A673 (cell line): ENCODE data around the gene RAP1GAP2. TPM values are rescaled to one million over a fixed set of nuclear protein-coding genes. Genes with fewer than 3 reads are reported as not detected.

Experiments
- BruUV-seq: library from RNA; stranded (reverse); fragments of 400-500 nt; replicated peaks from 2 replicates; lab custom pipeline; 2021; lab: Mats Ljungman, UMichigan
- CTCF ChIA-PET: fragments of 300-600 bp; sonication (Branson Sonifier 250); formaldehyde crosslinking; loops from one replicate; lab custom pipeline; 2022; ENCODE audit warnings: antibody characterized with exemption; lab: Charles Lee
- POLR2A ChIA-PET: fragments of 300-600 bp; sonication (Branson Sonifier 250); formaldehyde crosslinking; loops from one replicate; lab custom pipeline; 2022; ENCODE audit warnings: antibody characterized with exemption; ENCODE audit not compliant: low non-redundant PET; lab: Charles Lee
- DNase-seq: peaks from one replicate; pipeline ENCODE4 v3.0.0-alpha.2; 2015; ENCODE audit warnings: low spot score
- H3K27ac ChIP-seq: fragments of 200-600 bp; sonication (generic); 2 replicates; pipeline ENCODE4 v1.5.1; 2016; ENCODE audit warnings: mixed run types, low read depth, mild to moderate bottlenecking, mixed read lengths, antibody characterized with exemption, low read length; ENCODE audit not compliant: poor library complexity, severe bottlenecking
- H3K27me3 ChIP-seq: fragments of 200-600 bp; sonication (generic); replicated peaks from 2 replicates; pipeline ENCODE4 v1.6.1; 2017; ENCODE audit warnings: mixed run types, low read depth, mild to moderate bottlenecking, mixed read lengths, antibody characterized with exemption, low read length; ENCODE audit not compliant: insufficient read depth, poor library complexity
- H3K36me3 ChIP-seq: fragments of 200-600 bp; sonication (generic); 2 replicates; pipeline ENCODE4 v1.6.1; 2016; ENCODE audit warnings: mixed run types, mild to moderate bottlenecking, mixed read lengths, antibody characterized with exemption, low read length; ENCODE audit not compliant: insufficient read depth, poor library complexity, severe bottlenecking
- H3K4me1 ChIP-seq: fragments of 200-600 bp; sonication (generic); 2 replicates; pipeline ENCODE4 v1.6.1; 2017; ENCODE audit warnings: mixed run types, mild to moderate bottlenecking, mixed read lengths, antibody characterized with exemption, low read length; ENCODE audit not compliant: insufficient read depth, poor library complexity, severe bottlenecking
- H3K4me3 ChIP-seq: fragments of 200-600 bp; sonication (generic); 2 replicates; pipeline ENCODE4 v1.5.1; 2016; ENCODE audit warnings: low read depth, mixed run types, mild to moderate bottlenecking, mixed read lengths, low read length; ENCODE audit not compliant: poor library complexity, severe bottlenecking
- H3K9me3 ChIP-seq: fragments of 200-600 bp; sonication (generic); 2 replicates; pipeline ENCODE4 v1.6.1; 2016; ENCODE audit warnings: mixed run types, low read depth, mild to moderate bottlenecking, mixed read lengths, antibody characterized with exemption, low read length; ENCODE audit not compliant: poor library complexity, severe bottlenecking
- EZH2 ChIP-seq: fragments of 200-600 bp; sonication (generic); IDR thresholded peaks from 2 replicates; pipeline ENCODE4 v1.6.1; 2017; ENCODE audit warnings: borderline replicate concordance, low read depth, mild to moderate bottlenecking, mixed read lengths, antibody characterized with exemption, low read length; ENCODE audit not compliant: poor library complexity, severe bottlenecking
- intact Hi-C: fragments of 100-400 bp; cut with micrococcal nuclease; formaldehyde crosslinking; loops from one replicate; pipeline ENCODE4 v1.10.0; 2022; ENCODE audit not compliant: unreplicated experiment
- total RNA-seq: library from RNA; stranded (reverse); gene quantifications from 2 replicates; pipeline ENCODE4 v1.2.3, GENCODE V29; 2021
- TF ChIP-seq, protein P1 (sequence below): fragments of 300-800, 200-600 bp; sonication (generic); conservative IDR thresholded peaks from 2 replicates; pipeline ENCODE4 v1.5.1; 2017; ENCODE audit warnings: low read depth, mild to moderate bottlenecking, antibody characterized with exemption, low read length, moderate library complexity, mixed read lengths

The RAP1GAP2 gene
- total RNA-seq, 1 experiment from 2014 or later = 0.06 TPM

DNA sequence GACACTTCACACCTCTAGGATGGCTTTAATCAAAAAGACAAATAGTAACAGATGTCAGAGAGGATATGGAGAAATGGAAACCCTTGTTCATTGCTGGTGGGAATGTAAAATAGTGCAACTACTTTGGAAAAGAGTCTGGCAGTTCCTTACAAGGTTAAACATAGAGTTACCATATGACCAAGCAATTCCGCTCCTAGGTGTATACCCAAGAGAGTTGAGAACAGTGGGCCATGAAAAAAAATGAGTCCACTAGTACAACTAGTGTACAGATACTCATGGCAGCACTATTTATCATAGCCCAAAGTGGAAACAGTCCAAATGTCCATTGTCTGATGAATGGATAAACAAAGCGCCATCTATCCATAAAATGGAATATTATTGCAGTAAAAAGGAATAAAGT is 228.1 kb downstream of the RAP1GAP2 start:
- intact Hi-C loops = no loop called here
- TF ChIP-seq, protein P1, sequence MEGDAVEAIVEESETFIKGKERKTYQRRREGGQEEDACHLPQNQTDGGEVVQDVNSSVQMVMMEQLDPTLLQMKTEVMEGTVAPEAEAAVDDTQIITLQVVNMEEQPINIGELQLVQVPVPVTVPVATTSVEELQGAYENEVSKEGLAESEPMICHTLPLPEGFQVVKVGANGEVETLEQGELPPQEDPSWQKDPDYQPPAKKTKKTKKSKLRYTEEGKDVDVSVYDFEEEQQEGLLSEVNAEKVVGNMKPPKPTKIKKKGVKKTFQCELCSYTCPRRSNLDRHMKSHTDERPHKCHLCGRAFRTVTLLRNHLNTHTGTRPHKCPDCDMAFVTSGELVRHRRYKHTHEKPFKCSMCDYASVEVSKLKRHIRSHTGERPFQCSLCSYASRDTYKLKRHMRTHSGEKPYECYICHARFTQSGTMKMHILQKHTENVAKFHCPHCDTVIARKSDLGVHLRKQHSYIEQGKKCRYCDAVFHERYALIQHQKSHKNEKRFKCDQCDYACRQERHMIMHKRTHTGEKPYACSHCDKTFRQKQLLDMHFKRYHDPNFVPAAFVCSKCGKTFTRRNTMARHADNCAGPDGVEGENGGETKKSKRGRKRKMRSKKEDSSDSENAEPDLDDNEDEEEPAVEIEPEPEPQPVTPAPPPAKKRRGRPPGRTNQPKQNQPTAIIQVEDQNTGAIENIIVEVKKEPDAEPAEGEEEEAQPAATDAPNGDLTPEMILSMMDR = no peak
- TF ChIP-seq EZH2 = no peak
- Histone ChIP-seq H3K27me3 (no peaks in the 10 kb centered on the region), H3K9me3 (peaks cover 13% of the 10 kb centered on the region), H3K4me1 (no peaks in the 10 kb centered on the region), H3K36me3 (no peaks in the 10 kb centered on the region), H3K4me3 (no peak overlapping the region), H3K27ac (no peak overlapping the region)
- no TSS peak for BruUV-seq
- DNase-seq = no peak
- ChIA-PET CTCF (no interaction called here), POLR2A (no interaction called here)

DNA sequence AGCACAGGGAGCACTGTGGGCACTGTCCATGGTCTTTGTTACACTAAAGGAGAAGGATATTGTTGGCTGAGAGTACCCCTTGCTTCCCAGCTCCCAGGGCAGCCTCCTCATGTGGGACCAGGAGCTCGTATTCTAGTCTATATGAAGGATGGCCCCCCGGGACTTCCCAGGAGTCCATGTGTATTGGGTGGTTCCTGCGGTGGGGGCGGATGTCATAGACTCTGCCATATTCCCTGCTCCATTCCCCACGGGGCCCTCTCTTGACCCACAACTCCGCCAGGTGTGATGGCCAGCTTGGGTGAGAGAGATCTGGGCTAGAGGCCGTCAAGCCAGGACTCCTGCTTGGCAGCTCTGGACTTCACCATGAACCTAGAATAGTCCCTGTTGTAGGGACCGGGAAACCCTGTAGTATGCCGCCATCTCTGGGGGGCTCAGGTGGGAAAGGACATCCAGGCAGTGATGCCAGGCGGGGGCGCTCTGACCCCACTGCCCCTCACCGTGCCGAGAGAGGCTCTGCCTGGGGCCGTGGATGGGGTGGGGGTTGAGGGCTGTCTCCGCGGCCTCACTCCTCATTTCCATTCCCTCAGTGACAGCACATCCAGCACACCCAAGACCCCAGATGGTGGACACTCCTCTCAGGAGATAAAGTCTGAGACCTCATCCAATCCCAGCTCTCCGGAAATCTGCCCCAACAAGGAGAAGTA is 229.3 kb downstream of the RAP1GAP2 start:
- Histone ChIP-seq H3K4me1 (no peaks in the 10 kb centered on the region), H3K9me3 (peaks cover 13% of the 10 kb centered on the region), H3K27ac (no peak overlapping the region), H3K36me3 (no peaks in the 10 kb centered on the region), H3K27me3 (no peaks in the 10 kb centered on the region), H3K4me3 (no peak overlapping the region)
- DNase-seq = no peak
- TF ChIP-seq EZH2 = no peak
- TF ChIP-seq, protein P1 = no peak
- BruUV-seq = no TSS peak
- ChIA-PET CTCF (no interaction called here), POLR2A (no interaction called here)
- intact Hi-C loops = no loop called here

DNA sequence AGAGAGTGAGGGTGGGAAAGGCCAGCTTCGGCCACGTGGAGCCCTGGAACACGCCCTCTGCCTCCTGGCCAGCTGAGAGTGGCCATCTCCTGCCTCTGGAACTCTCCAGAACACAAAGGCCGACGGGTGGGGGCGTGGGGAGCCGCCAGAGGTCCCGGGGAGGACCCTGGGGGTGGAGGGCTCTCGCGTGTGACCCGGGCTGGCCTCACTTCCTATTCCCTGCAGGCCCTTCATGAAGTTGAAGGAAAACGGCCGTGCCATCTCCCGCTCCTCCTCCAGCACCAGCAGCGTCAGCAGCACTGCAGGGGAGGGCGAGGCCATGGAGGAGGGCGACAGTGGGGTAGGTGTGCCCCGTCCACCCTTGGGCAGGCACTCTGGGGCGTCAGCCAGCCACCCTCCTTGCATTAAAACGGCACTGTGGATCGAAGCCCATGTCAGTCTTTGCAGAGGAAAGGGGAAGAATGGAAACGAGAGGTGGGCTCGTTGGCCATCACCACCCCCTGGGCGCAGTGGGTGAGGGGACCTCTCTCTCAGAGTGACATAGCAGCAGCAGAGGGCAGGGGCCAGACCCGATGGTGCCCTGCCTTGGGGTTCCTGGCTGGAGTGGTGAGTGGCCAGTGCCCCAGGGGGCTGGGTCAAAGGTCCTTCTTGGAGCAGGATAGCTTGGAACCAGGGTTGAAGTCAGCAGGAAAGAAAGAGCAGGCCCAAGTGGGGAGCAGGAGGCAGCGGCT is 230.1 kb downstream of the RAP1GAP2 start:
- POLR2A ChIA-PET = no interaction called here
- Histone ChIP-seq H3K4me1 (no peaks in the 10 kb centered on the region), H3K36me3 (no peaks in the 10 kb centered on the region), H3K9me3 (peaks cover 13% of the 10 kb centered on the region), H3K27me3 (no peaks in the 10 kb centered on the region), H3K27ac (no peak overlapping the region), H3K4me3 (no peak overlapping the region)
- intact Hi-C loops = no loop called here
- no peak for TF ChIP-seq EZH2
- TF ChIP-seq, protein P1 = no peak
- no peak for DNase-seq
- CTCF ChIA-PET = no interaction called here
- no TSS peak for BruUV-seq
